Ammon's horn (tissue), 1 donor: ENCODE results near the gene VSIG10L.

Experiments
- DNase-seq: peaks from one replicate; pipeline ENCODE4 v3.0.0-alpha.2; 2016; ENCODE audit warnings: low spot score

VSIG10L gene

GRCh38 chr19:51365211-51365964, 23.4 kb upstream of the VSIG10L start:
- DNase-seq = peak; percentile 45

- DNase-seq = peak; percentile 46
Measured at GRCh38 chr19:51364200-51365106, 22.5 kb upstream of the VSIG10L start.

GRCh38 chr19:51361239-51361638, 19.3 kb upstream of the VSIG10L start:
- DNase-seq = no peak

GRCh38 chr19:51359294-51359693, 17.4 kb upstream of the VSIG10L start:
- DNase-seq = no peak

GRCh38 chr19:51357952-51358351, 16.0 kb upstream of the VSIG10L start:
- no peak for DNase-seq

- DNase-seq = no peak
Measured at GRCh38 chr19:51356159-51356801, 14.3 kb upstream of the VSIG10L start.

- peak; percentile 79 for DNase-seq
Measured at GRCh38 chr19:51354742-51355148, 12.8 kb upstream of the VSIG10L start.

GRCh38 chr19:51354103-51354741, 12.3 kb upstream of the VSIG10L start:
- DNase-seq = no peak

GRCh38 chr19:51352783-51353360, 10.9 kb upstream of the VSIG10L start:
- DNase-seq = no peak

GRCh38 chr19:51351266-51351990, 9.5 kb upstream of the VSIG10L start:
- no peak for DNase-seq

GRCh38 chr19:51347209-51347928, 5.4 kb upstream of the VSIG10L start:
- DNase-seq = no peak

GRCh38 chr19:51346742-51347141, 4.8 kb upstream of the VSIG10L start:
- DNase-seq = no peak

- DNase-seq = no peak
Measured at GRCh38 chr19:51345076-51345620, 3.2 kb upstream of the VSIG10L start.

GRCh38 chr19:51342631-51343569, 961 bp upstream of the VSIG10L start:
- DNase-seq = no peak

GRCh38 chr19:51341066-51341465, 873 bp downstream of the VSIG10L start:
- DNase-seq = no peak

- DNase-seq = peak; percentile 97
Measured at GRCh38 chr19:51339687-51340656, 2.0 kb downstream of the VSIG10L start.

GRCh38 chr19:51339313-51339686, 2.6 kb downstream of the VSIG10L start:
- no peak for DNase-seq
